HepG2 (cell line): ENCODE measurements around the gene L3MBTL1. TPM values are rescaled to one million over a fixed set of nuclear protein-coding genes. Genes with fewer than 3 reads are reported as not detected.

Experiments
- ATAD3A ChIP-seq: sonication (generic); formaldehyde crosslinking; IDR thresholded peaks from 2 replicates; pipeline ENCODE4 v1.4.0; 2020; ENCODE audit warnings: missing genetic modification reagents
- BCL6 ChIP-seq: IDR thresholded peaks from 2 replicates; pipeline ENCODE4 v1.6.1; 2016; ENCODE audit warnings: missing genetic modification reagents, missing compliant biosample characterization
- ELF1 ChIP-seq: sonication (generic); formaldehyde crosslinking; IDR thresholded peaks from 2 replicates; pipeline ENCODE4 v1.4.0; 2020; ENCODE audit warnings: missing genetic modification reagents
- EZH2 ChIP-seq: conservative IDR thresholded peaks from 2 replicates; pipeline ENCODE4 v1.6.1; 2012; ENCODE audit warnings: mild to moderate bottlenecking, low read depth, low read length, moderate library complexity
- NR2F6 ChIP-seq, 2 experiments: IDR thresholded peaks; 2 replicates each; pipeline ENCODE4 v1.6.1; 2016; ENCODE audit warnings: antibody characterized with exemption in 1 of 2, mild to moderate bottlenecking in 1 of 2
- PHF5A ChIP-seq: IDR thresholded peaks from one replicate; pipeline ENCODE4 v1.6.1; 2018; ENCODE audit warnings: low read depth, missing genetic modification reagents; ENCODE audit not compliant: unreplicated experiment
- SNRNP70 ChIP-seq: fragments of 200-400 bp; formaldehyde crosslinking; IDR thresholded peaks from 2 replicates; pipeline ENCODE4 v1.6.1; 2017; ENCODE audit warnings: mild to moderate bottlenecking, low read depth, low read length, moderate library complexity
- SRSF9 ChIP-seq: fragments of 200-400 bp; formaldehyde crosslinking; IDR thresholded peaks from 2 replicates; pipeline ENCODE4 v1.6.1; 2018; ENCODE audit warnings: borderline replicate concordance, mild to moderate bottlenecking, low read depth, low read length; ENCODE audit not compliant: insufficient read depth, poor library complexity, severe bottlenecking
- ZBTB4 ChIP-seq: sonication (generic); formaldehyde crosslinking; IDR thresholded peaks from 2 replicates; pipeline ENCODE4 v1.4.0; 2020; ENCODE audit warnings: missing genetic modification reagents, mild to moderate bottlenecking, borderline replicate concordance
- ZBTB42 ChIP-seq: sonication (generic); formaldehyde crosslinking; IDR thresholded peaks from 2 replicates; pipeline ENCODE4 v1.5.0; 2020; ENCODE audit warnings: mild to moderate bottlenecking, missing genetic modification reagents
- ZFYVE20 ChIP-seq: sonication (generic); formaldehyde crosslinking; IDR thresholded peaks from 2 replicates; pipeline ENCODE4 v1.8.0; 2023; ENCODE audit warnings: low read depth, mild to moderate bottlenecking, moderate library complexity, missing genetic modification reagents, borderline replicate concordance
- ZNF441 ChIP-seq: sonication (generic); formaldehyde crosslinking; IDR thresholded peaks from 2 replicates; pipeline ENCODE4 v1.7.0; 2021; ENCODE audit warnings: missing genetic modification reagents, borderline replicate concordance
- ZNF614 ChIP-seq: IDR thresholded peaks from 2 replicates; pipeline ENCODE4 v1.6.1; 2018; ENCODE audit warnings: missing biosample characterization, missing genetic modification reagents, inconsistent platforms, borderline replicate concordance
- ZNF83 ChIP-seq: sonication (generic); formaldehyde crosslinking; IDR thresholded peaks from 2 replicates; pipeline ENCODE4 v1.4.0; 2020; ENCODE audit warnings: missing genetic modification reagents, mild to moderate bottlenecking, borderline replicate concordance
- polyA plus RNA-seq, 8 experiments: library from polyadenylated mRNA; depleted of rRNA in 3 of 8; stranded (reverse) in 7 of 8; unstranded in 1 of 8; fragments of >200 nt; fragmentation: Illumina TruSeq in 4 of 8; extraction: Trizol in 4 of 8; gene quantifications; 2 replicates each; pipeline versions ENCODE4 v1.2.1 to v1.2.3, GENCODE V29; 2011 to 2016; ENCODE audit warnings: low read depth in 4 of 8, missing spikeins in 1 of 8, mixed read lengths in 1 of 8; ENCODE audit not compliant: insufficient read depth in 1 of 8
- total RNA-seq, 5 experiments: library from RNA; depleted of rRNA; stranded (reverse); fragments of >200 nt; fragmentation: Illumina TruSeq; extraction: Trizol; gene quantifications; 2 replicates each; pipeline ENCODE4 v1.2.3, GENCODE V29; 2016; ENCODE audit warnings: low read depth in 1 of 5
- TF ChIP-seq, protein P1 (sequence below): sonication (generic); formaldehyde crosslinking; IDR thresholded peaks from 2 replicates; pipeline ENCODE4 v1.4.0; 2020; ENCODE audit warnings: missing genetic modification reagents; ENCODE audit errors: not compliant biosample characterization
- TF ChIP-seq, protein P2 (sequence below): sonication (generic); formaldehyde crosslinking; IDR thresholded peaks from 2 replicates; pipeline ENCODE4 v1.4.0; 2020; ENCODE audit warnings: missing genetic modification reagents

Gene L3MBTL1
- total and polyA plus RNA-seq, 2 of the 13 experiments (the other 11 are each of a cell fraction or from before 2014, with no cell fraction given) = 9.0 to 17.8 TPM

DNA sequence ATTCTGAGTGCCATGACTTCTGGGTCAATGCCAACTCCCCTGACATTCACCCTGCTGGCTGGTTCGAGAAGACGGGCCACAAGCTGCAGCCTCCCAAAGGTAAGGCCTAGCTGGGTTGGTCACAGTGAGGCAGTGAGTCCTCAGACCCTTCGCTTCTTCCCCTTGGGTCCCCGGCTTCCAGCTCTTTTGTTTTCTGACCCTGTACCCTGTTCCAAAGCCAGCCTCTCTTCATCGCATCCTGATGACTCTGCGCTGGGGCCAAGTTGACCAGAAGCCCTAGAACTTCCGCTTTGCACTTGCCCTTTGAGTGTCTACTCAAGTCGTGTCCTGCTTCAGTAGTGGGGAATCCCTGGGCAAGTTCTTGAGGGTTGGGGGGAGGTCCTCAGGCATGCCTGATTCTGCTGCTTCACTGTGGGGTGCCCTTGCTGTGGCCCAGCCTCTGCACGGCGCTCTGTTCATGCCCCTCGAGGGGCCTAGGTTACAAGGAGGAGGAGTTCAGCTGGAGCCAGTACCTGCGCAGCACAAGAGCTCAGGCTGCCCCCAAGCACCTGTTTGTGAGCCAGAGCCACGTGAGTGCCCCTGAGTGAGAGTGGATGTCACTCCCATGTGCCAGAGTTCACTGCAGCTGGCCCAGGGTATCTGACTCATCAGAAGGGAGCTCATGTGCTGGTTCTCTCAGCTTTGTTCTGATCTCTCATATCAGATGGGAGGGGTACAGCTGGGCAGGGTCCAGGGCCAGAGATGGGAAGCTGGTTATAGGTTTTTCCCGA, 23.0 kb downstream of the L3MBTL1 start (continued):
- TF ChIP-seq ZBTB4 (CRISPR knock-in tag) (peak; percentile 62; the same call in 1 of the 2 replicates), SRSF9 (no peak), BCL6 (peak; percentile 49; the same call in 1 of the 2 replicates), ZNF614 (CRISPR knock-in tag) (0 out of 2 replicates have a peak, but pooled peaks have one; percentile 87), PHF5A (peak; percentile 23), ZNF83 (CRISPR knock-in tag) (peak; percentile 99), SNRNP70 (no peak), EZH2 (no peak), ATAD3A (CRISPR knock-in tag) (no peak), ZNF441 (CRISPR knock-in tag) (peak; percentile 96), ZBTB42 (CRISPR knock-in tag) (peak; percentile 86; the same call in 1 of the 2 replicates), NR2F6 (IDR thresholded peaks at IDR 0.05) (peak; percentile 71), NR2F6 (CRISPR knock-in tag; IDR thresholded peaks at IDR 0.05) (peak; percentile 85), ZFYVE20 (CRISPR knock-in tag) (0 out of 2 replicates have a peak, but pooled peaks have one; percentile 66), ELF1 (CRISPR knock-in tag) (peak; percentile 57)
- TF ChIP-seq, protein P1, sequence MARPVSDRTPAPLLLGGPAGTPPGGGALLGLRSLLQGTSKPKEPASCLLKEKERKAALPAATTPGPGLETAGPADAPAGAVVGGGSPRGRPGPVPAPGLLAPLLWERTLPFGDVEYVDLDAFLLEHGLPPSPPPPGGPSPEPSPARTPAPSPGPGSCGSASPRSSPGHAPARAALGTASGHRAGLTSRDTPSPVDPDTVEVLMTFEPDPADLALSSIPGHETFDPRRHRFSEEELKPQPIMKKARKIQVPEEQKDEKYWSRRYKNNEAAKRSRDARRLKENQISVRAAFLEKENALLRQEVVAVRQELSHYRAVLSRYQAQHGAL (CRISPR knock-in tag) = no peak
- TF ChIP-seq, protein P2, sequence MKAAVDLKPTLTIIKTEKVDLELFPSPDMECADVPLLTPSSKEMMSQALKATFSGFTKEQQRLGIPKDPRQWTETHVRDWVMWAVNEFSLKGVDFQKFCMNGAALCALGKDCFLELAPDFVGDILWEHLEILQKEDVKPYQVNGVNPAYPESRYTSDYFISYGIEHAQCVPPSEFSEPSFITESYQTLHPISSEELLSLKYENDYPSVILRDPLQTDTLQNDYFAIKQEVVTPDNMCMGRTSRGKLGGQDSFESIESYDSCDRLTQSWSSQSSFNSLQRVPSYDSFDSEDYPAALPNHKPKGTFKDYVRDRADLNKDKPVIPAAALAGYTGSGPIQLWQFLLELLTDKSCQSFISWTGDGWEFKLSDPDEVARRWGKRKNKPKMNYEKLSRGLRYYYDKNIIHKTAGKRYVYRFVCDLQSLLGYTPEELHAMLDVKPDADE = no peak
